Measurements from ENCODE around the gene LIMS2.

The LIMS2 gene

GRCh38 chr2:127663566-127664064 lies 11.7 kb downstream of the LIMS2 start:
- no peak overlapping the region for H3K4me3 ChIP-seq (ENCODE audit: low read depth, low read length)
- TF ChIP-seq POLR2A (IDR thresholded peaks at IDR 0.05; ENCODE audit: extremely low read depth, insufficient read length) = no peak
- no peak for TF ChIP-seq MYC (IDR thresholded peaks at IDR 0.05; ENCODE audit: low read depth, low read length)
- no peak for TF ChIP-seq MAX (IDR thresholded peaks at IDR 0.05; ENCODE audit: low read depth, low read length)
- no peak for TF ChIP-seq CTCF (IDR thresholded peaks at IDR 0.05; ENCODE audit: low read depth, low read length)
- no peak for DNase-seq (ENCODE audit: low read depth)

- no peak for DNase-seq (ENCODE audit: low read depth)
- TF ChIP-seq MAX (IDR thresholded peaks at IDR 0.05; ENCODE audit: low read depth, low read length) (no peak), POLR2A (IDR thresholded peaks at IDR 0.05; ENCODE audit: extremely low read depth, insufficient read length) (no peak), MYC (IDR thresholded peaks at IDR 0.05; ENCODE audit: low read depth, low read length) (no peak), CTCF (IDR thresholded peaks at IDR 0.05; ENCODE audit: low read depth, low read length) (no peak)
These were observed 12.3 kb downstream of the LIMS2 start for GRCh38 chr2:127662937-127663565.

GRCh38 chr2:127661949-127662510 lies 13.3 kb downstream of the LIMS2 start:
- no peak for TF ChIP-seq MYC (IDR thresholded peaks at IDR 0.05; ENCODE audit: low read depth, low read length)
- TF ChIP-seq POLR2A (IDR thresholded peaks at IDR 0.05; ENCODE audit: extremely low read depth, insufficient read length) = no peak
- no peak for TF ChIP-seq MAX (IDR thresholded peaks at IDR 0.05; ENCODE audit: low read depth, low read length)
- no peak for TF ChIP-seq CTCF (IDR thresholded peaks at IDR 0.05; ENCODE audit: low read depth, low read length)

More at GRCh38 chr2:127662937-127663565, 12.3 kb downstream of the LIMS2 start:
- H3K4me3 ChIP-seq (ENCODE audit: low read depth, low read length) = no peak overlapping the region

GRCh38 chr2:127661072-127661649 lies 14.2 kb downstream of the LIMS2 start:
- no peak overlapping the region for H3K4me3 ChIP-seq (ENCODE audit: low read depth, low read length)
- DNase-seq (ENCODE audit: low read depth) = no peak
- TF ChIP-seq MYC (IDR thresholded peaks at IDR 0.05; ENCODE audit: low read depth, low read length) (no peak), CTCF (IDR thresholded peaks at IDR 0.05; ENCODE audit: low read depth, low read length) (no peak), POLR2A (IDR thresholded peaks at IDR 0.05; ENCODE audit: extremely low read depth, insufficient read length) (no peak), MAX (IDR thresholded peaks at IDR 0.05; ENCODE audit: low read depth, low read length) (no peak)

More at GRCh38 chr2:127661949-127662510, 13.3 kb downstream of the LIMS2 start:
- peak; percentile 36 for DNase-seq (ENCODE audit: low read depth)
- no peak overlapping the region for H3K4me3 ChIP-seq (ENCODE audit: low read depth, low read length)

GRCh38 chr2:127660291-127660578 lies 15.1 kb downstream of the LIMS2 start:
- no peak for TF ChIP-seq MAX (IDR thresholded peaks at IDR 0.05; ENCODE audit: low read depth, low read length)
- TF ChIP-seq CTCF (IDR thresholded peaks at IDR 0.05; ENCODE audit: low read depth, low read length) = no peak
- no peak for DNase-seq (ENCODE audit: low read depth)
- H3K4me3 ChIP-seq (ENCODE audit: low read depth, low read length) = no peak overlapping the region

All from NB4 (cell line).